ENCODE results near the gene SMG5. TPM values are rescaled to one million over a fixed set of nuclear protein-coding genes. Genes with fewer than 3 reads are reported as not detected.

Gene SMG5
- total RNA-seq, 1 experiment from 2014 or later, result 216 TPM

DNA sequence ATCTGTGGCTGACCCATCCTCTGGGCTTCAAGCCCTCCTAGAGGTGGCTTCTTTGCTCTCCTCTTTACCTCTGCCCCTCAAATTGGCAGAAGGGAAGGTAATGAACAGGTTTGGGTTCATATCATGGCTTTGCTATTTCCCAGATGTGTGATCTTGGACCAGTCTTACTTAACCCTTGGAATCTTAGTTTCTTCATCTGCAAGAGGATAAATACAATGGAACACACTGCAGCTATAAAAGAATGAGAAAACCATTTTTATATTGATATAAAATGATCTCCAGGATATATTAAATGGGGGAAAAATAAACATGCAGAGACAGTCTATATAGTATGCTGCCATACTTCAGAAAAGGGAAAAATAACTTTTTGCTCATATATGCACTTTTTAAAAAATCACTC, 7.2 kb upstream of the SMG5 start:
- no peak for DNase-seq
- no peak overlapping the region for H3K4me3 ChIP-seq (ENCODE audit: insufficient read depth, low read depth, low read length)
- no peaks in the 10 kb centered on the region for H3K27me3 ChIP-seq (ENCODE audit: control insufficient read depth, insufficient read depth, low read length)
- H3K36me3 ChIP-seq (replicated peaks; ENCODE audit: control insufficient read depth, insufficient read depth, low read length), result no peaks in the 10 kb centered on the region

DNA sequence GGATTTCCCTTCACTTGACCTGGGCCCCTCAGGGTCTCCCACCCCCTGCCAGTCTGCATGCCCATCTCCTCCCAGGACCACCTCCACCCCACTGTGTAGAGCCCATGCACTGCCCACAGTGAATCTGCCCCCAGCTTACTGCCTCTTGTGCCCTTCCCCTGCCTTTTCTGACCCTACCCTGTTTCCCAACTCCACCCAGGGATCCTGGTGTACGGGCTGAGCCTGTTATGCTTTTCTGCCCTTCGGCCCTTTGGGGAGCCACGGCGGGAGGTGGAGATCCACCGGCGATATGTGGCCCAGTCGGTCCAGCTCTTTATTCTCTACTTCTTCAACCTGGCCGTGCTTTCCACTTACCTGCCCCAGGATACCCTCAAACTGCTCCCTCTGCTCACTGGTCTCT, 3.4 kb upstream of the SMG5 start:
- Histone ChIP-seq H3K4me3 (ENCODE audit: insufficient read depth, low read depth, low read length) (no peak overlapping the region), H3K27me3 (ENCODE audit: control insufficient read depth, insufficient read depth, low read length) (no peaks in the 10 kb centered on the region), H3K36me3 (replicated peaks; ENCODE audit: control insufficient read depth, insufficient read depth, low read length) (no peaks in the 10 kb centered on the region)
- no peak for DNase-seq

DNA sequence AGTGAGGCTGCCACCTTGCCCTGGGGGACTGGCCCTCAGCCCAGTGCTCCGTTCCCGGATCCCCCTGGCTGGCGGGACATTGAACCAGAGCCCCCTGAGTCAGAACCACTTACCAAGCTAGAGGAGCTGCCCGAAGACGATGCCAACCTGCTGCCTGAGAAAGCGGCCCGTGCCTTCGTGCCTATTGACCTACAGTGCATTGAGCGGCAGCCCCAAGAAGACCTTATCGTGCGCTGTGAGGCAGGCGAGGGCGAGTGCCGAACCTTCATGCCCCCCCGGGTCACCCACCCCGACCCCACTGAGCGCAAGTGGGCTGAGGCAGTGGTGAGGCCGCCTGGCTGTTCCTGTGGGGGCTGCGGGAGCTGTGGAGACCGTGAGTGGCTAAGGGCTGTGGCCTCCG, 2.8 kb upstream of the SMG5 start:
- no peak for DNase-seq

DNA sequence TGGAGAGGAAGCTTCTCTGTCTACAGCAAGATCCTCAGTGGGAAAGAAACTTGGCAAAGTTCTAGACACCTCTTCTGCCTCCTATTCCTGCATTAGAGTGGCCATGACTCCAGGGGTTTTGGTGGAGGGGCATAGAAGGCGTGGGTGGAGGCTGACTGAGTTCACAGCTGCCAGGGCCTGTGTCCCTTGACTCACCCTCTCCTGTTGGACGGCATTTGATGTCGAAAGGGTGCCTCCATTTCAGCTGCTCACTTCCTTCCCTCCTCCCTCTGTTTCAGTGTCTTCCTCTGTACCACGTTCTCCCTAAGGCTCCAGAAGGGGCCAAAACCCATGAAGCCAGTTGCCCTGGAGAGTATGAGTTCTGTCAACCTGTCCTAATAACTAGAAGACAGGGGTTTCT, 2.1 kb upstream of the SMG5 start:
- DNase-seq, result no peak
- H3K36me3 ChIP-seq (replicated peaks; ENCODE audit: control insufficient read depth, insufficient read depth, low read length), result no peaks in the 10 kb centered on the region; the same call in 1 of the 2 replicates
- H3K4me3 ChIP-seq (ENCODE audit: insufficient read depth, low read depth, low read length), result no peak overlapping the region
- no peaks in the 10 kb centered on the region for H3K27me3 ChIP-seq (ENCODE audit: control insufficient read depth, insufficient read depth, low read length)

More for the DNA sequence above, 2.8 kb upstream of the SMG5 start:
- no peak overlapping the region for H3K4me3 ChIP-seq (ENCODE audit: insufficient read depth, low read depth, low read length)
- no peaks in the 10 kb centered on the region for H3K27me3 ChIP-seq (ENCODE audit: control insufficient read depth, insufficient read depth, low read length)
- no peaks in the 10 kb centered on the region for H3K36me3 ChIP-seq (replicated peaks; ENCODE audit: control insufficient read depth, insufficient read depth, low read length)

DNA sequence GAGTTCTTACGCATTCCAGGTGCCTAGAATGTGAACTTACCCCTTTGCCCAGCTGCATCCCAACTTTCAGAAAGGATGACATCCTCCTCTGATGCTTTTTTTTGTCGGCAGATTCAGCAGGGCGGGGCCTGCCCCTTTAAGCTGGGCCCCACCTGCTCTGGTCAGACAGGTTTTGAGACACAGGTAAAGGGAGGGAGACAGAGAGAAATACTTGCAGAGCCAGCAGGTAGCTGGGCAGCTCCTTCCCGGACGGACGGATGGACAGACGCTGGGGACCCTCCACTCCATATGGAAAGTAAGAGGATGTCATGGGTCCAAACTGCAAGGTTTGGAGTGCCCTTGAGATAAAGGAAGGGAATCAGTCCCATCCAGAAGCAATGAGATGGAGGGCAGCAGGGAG, 1.5 kb upstream of the SMG5 start, which contains the start of gene TMEM79:
Gene TMEM79 (plus strand): TSS at position 214 of the 400 bp plus-strand sequence. CDS start 902 bp downstream, outside the sequence.
- DNase-seq, result no peak
- Histone ChIP-seq H3K36me3 (replicated peaks; ENCODE audit: control insufficient read depth, insufficient read depth, low read length) (no peaks in the 10 kb centered on the region; the same call in none of the 2 replicates), H3K27me3 (ENCODE audit: control insufficient read depth, insufficient read depth, low read length) (no peaks in the 10 kb centered on the region), H3K4me3 (ENCODE audit: insufficient read depth, low read depth, low read length) (peak within 1 kb of the TSS; percentile 96)

DNA sequence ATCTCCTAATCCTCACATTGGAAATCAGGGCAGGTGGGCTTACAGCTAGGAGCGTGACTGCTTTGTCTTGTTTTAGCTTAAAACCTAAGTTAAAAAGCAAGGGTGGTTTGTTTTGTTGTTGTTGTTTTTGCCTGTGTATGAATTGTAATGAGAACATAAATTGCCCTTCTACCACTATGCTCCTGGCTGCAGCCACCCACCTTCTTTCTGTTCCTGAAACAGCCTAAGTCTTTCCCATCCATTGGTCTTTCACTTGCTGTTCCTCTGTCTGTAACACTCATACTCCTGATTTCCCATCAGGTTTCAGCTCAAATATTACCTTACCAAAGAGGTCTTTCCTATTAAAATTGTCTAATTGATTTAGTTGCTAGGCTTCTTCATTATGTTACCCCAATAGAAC, 896 bp upstream of the SMG5 start:
- Histone ChIP-seq H3K27me3 (ENCODE audit: control insufficient read depth, insufficient read depth, low read length) (no peaks in the 10 kb centered on the region), H3K36me3 (replicated peaks; ENCODE audit: control insufficient read depth, insufficient read depth, low read length) (peaks cover 5% of the 10 kb centered on the region), H3K4me3 (ENCODE audit: insufficient read depth, low read depth, low read length) (no peak overlapping the region; the same call in 1 of the 2 replicates)
- DNase-seq, result no peak

DNA sequence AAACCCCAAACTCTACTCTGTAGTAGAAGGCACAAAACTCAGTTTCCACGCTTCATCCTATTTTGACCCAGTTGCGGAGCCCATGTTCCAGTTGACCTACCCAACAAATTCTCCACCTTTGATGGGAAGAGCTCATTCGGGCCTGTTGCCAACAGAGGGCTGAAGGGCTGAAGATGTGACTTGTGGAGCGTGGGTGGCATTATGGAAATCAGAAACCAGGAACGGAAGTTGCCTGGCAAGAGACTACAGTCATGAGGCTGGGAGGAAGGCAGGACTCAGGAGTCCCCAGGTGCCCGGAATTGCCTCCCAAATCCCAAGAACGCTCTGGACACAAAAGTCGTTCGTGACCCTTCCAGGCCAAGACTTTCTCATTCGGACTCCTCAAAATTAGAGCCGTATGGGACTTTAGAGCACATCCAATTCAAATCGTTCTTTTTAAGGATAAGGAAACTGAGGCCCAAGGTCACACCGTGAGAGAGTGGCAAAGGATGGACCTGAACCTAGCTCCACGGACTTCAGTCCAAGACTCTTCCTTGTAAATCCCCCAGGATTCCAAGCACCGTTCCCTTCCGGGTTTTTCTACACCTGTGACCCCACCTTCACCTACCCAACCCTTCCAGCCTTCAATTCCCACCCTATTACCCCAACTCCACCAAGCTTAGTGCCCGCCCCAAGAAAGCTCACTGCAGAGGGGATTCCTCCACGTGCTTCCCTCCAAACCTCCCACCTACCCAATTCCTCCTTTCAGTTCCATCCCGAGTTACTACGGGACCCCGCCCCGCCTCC, 739 bp downstream of the SMG5 start:
- Histone ChIP-seq H3K36me3 (replicated peaks; ENCODE audit: control insufficient read depth, insufficient read depth, low read length) (peaks cover 18% of the 10 kb centered on the region), H3K27me3 (ENCODE audit: control insufficient read depth, insufficient read depth, low read length) (no peaks in the 10 kb centered on the region), H3K4me3 (ENCODE audit: insufficient read depth, low read depth, low read length) (peak overlapping the region; percentile 96)
- peak; percentile 44 for DNase-seq

DNA sequence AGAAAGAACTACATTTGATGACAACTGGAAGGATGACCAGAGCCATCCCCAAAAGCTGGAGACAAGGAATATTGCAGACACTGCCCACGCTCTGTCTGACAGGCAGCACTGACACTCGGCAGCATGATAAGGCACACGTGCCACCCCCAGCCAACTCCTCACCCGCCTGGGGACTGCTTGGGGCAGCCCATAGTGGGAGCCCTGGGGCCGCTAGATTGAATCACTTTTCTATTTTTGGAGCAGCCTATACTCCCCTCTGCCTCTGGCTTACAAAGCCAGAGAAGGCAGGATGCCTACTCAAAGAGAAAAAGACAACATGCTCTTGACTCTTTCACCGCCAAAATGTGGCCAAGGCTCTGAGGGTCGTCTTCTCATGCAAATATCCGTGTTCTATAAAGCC, 1.3 kb downstream of the SMG5 start:
- no peaks in the 10 kb centered on the region for H3K27me3 ChIP-seq (ENCODE audit: control insufficient read depth, insufficient read depth, low read length)
- peak; percentile 17 for DNase-seq
- H3K36me3 ChIP-seq (replicated peaks; ENCODE audit: control insufficient read depth, insufficient read depth, low read length), result peaks cover 22% of the 10 kb centered on the region
- peak overlapping the region; percentile 96 for H3K4me3 ChIP-seq (ENCODE audit: insufficient read depth, low read depth, low read length)

DNA sequence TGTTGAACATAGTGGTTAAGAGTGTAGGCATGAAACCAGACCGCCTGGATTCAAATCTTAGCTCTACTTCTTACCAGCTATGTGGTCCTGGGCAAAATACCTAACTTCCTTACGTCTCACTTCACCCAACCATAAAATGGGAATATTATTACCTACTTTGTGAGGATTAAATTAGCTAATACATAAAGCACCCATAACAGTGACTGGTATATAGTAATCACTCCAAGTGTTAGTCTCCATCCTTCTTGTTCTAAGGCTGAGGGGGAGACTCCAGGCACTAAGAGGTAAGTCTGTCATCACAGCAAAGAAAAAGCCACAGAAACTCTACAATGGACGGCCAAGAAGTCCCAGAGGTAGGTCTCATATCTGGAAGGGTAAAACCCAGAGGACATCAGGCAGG, 2.8 kb downstream of the SMG5 start:
- DNase-seq, result no peak
- H3K36me3 ChIP-seq (replicated peaks; ENCODE audit: control insufficient read depth, insufficient read depth, low read length), result peaks cover 30% of the 10 kb centered on the region

DNA sequence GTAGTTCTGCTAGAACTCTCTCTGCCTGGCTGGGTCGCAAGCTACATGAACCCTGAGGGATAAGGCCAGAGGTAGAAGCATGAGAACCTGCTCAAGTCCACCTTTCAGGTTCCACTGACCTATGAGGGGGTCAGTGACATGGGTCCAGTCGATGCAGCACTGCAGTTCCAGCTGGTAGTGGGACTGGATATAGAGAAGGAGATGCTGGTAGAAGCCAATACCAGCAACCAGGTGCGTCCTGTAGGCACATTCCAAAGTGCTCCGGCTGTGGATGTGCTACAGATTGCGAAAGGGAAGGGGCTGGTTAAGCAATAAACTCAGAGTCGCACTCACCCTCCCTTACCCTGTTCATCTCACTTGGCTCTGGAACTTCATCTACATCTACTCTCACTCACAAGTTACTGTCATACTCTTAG, 5.7 kb downstream of the SMG5 start:
- Histone ChIP-seq H3K36me3 (replicated peaks; ENCODE audit: control insufficient read depth, insufficient read depth, low read length) (peaks cover 51% of the 10 kb centered on the region), H3K4me3 (ENCODE audit: insufficient read depth, low read depth, low read length) (no peak overlapping the region), H3K27me3 (ENCODE audit: control insufficient read depth, insufficient read depth, low read length) (no peaks in the 10 kb centered on the region)
- DNase-seq, result no peak

More for the DNA sequence above, 2.8 kb downstream of the SMG5 start:
- H3K4me3 ChIP-seq (ENCODE audit: insufficient read depth, low read depth, low read length), result no peak overlapping the region
- H3K27me3 ChIP-seq (ENCODE audit: control insufficient read depth, insufficient read depth, low read length), result no peaks in the 10 kb centered on the region

DNA sequence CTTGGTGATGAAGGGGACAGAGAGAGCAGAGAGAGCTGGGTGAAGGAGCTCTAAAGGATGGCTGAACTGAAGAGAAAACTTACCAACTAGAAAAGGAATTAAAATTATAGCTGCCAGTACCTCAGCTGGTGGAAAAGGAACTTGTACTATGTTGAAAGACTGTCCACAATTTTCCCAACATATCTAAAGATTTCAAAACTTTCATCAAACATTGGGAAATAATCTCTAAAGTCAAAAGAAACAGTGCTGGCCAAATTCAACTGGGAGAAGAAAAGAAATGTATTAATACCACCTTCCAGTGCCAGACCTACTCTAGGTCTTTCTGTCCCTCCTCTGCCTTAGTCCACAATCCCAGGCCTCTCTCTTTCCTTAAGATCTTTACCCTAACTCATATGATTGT, 6.1 kb downstream of the SMG5 start:
- Histone ChIP-seq H3K27me3 (ENCODE audit: control insufficient read depth, insufficient read depth, low read length) (no peaks in the 10 kb centered on the region), H3K4me3 (ENCODE audit: insufficient read depth, low read depth, low read length) (no peak overlapping the region), H3K36me3 (replicated peaks; ENCODE audit: control insufficient read depth, insufficient read depth, low read length) (peaks cover 54% of the 10 kb centered on the region)
- no peak for DNase-seq

DNA sequence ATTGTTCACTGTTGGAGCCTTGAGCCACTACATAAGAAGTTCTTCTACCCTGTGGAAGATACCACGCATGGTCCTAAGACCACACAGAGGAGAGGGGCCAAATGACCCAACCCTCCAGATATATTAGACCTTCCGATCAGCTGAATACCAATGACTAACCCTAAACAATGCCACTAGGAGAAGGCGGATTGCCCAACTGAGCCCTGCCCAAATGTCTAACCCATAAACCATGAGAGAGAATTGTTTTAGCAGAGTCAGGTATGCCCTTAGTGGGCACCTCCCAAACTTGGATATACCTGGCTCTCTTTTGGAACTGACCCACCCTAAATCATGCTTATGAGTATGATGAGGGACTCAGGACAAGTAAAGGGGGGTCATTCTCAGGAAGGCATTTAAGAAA, 12.3 kb downstream of the SMG5 start:
- Histone ChIP-seq H3K27me3 (ENCODE audit: control insufficient read depth, insufficient read depth, low read length) (no peaks in the 10 kb centered on the region), H3K36me3 (replicated peaks; ENCODE audit: control insufficient read depth, insufficient read depth, low read length) (peaks cover 63% of the 10 kb centered on the region), H3K4me3 (ENCODE audit: insufficient read depth, low read depth, low read length) (no peak overlapping the region)
- DNase-seq, result no peak

DNA sequence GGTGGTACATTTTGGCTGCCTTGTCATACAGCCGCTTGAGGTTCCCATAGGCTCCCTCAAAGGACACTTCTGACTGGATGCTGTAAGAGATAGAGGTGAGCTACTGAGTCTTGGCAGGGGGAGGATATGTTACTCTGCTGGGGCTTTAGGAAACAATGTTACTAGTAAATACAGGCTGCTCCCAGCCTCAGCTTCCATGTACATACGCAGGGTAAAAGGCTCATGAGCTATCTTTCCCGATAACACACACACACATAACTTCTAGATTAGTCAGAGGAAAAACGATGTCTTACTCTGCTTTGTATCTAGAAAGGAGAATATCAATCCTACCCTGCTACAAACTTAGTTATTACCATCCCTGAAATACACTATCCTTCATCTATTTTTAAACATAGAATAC, 14.3 kb downstream of the SMG5 start:
- no peaks in the 10 kb centered on the region for H3K27me3 ChIP-seq (ENCODE audit: control insufficient read depth, insufficient read depth, low read length)
- H3K36me3 ChIP-seq (replicated peaks; ENCODE audit: control insufficient read depth, insufficient read depth, low read length), result peaks cover 55% of the 10 kb centered on the region
- DNase-seq, result no peak
- no peak overlapping the region for H3K4me3 ChIP-seq (ENCODE audit: insufficient read depth, low read depth, low read length)

DNA sequence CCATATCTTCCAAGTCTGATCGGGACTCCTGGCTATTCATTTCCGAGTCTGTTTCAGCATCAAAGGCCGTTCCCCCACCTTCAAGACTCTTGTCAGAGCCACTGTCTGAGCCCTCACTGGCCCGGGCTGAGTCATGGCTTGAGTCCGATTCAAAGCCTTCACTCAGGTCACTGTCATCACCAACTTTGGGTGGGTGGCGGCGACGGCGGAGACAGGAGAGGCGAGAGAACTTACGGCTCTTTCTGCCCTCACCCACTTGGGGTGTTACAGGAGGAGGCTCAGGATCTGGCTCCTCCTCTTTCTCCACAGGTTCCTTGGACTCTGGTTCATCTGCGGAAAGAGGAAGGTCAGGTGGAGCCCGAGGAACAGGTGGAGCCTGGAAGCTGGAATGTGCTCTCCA, 16.6 kb downstream of the SMG5 start:
- H3K36me3 ChIP-seq (replicated peaks; ENCODE audit: control insufficient read depth, insufficient read depth, low read length), result peaks cover 57% of the 10 kb centered on the region
- no peaks in the 10 kb centered on the region for H3K27me3 ChIP-seq (ENCODE audit: control insufficient read depth, insufficient read depth, low read length)
- H3K4me3 ChIP-seq (ENCODE audit: insufficient read depth, low read depth, low read length), result no peak overlapping the region
- no peak for DNase-seq

DNA sequence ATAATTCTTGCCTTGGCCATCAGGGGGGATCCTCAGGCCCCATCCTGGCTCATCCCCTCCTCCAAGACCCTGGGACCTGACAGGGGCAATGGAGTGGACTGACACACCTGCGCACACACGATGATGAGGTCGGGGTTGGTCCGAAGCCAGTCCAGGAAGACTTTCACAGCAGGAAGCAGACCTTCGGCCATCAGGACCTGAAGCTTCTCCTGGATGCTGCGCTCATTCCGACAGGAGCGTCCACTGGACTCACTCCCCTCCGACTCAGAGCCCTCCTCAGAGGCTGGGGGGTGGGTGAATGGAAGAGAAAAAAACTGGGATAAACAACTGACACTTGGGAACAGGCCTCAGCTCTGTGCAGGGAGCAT, 19.4 kb downstream of the SMG5 start:
- Histone ChIP-seq H3K27me3 (ENCODE audit: control insufficient read depth, insufficient read depth, low read length) (no peaks in the 10 kb centered on the region), H3K4me3 (ENCODE audit: insufficient read depth, low read depth, low read length) (no peak overlapping the region), H3K36me3 (replicated peaks; ENCODE audit: control insufficient read depth, insufficient read depth, low read length) (peaks cover 70% of the 10 kb centered on the region)
- no peak for DNase-seq
